ENCODE results near the gene CYB561. TPM values are rescaled to one million over a fixed set of nuclear protein-coding genes. Genes with fewer than 3 reads are reported as not detected.

The CYB561 gene
- total RNA-seq, 1 experiment from 2014 or later, result 57.2 TPM

DNA sequence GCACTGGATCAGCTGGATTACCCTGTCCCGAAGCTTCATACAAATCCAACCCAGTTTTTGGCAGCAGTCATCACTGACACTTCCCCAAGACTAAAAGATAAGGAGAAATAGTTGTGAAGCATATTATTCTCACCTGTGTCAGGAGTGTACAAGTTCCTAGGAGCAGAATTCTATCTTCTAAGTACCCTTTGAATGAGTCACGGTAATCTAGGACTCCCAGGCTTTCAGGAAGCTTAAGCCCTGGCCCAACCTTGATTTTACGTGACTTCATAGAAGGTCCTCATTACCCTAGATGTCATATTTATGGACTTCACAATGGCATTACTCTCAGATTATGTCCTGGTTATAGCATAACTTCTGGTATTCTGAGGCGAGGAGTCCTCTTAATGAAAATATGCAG lies 31.9 kb downstream of the CYB561 start:
- POLR2A ChIA-PET, result no interaction called here
- H3K9me3 Mint-ChIP-seq (ENCODE audit: unreplicated experiment), result no peaks in the 10 kb centered on the region

DNA sequence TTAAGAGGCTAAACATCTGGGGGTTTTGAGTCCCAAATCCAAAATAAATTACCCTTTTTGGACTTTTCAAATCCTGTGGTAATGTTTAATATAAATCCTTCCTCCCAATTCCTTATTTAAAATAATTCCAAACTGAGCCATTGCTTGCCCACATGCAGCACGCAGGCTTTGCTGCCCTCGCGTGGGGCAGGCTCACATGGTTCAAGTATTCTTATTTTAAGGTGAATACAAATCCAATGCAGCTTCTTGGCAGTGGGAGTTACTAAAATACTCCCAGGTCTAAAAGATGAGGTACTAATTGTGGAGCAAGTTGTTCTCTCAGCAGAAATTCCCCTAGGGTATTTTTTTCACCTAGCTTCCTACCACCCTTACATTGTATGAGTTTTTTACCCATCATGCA lies 33.0 kb downstream of the CYB561 start:
- POLR2A ChIA-PET, result no interaction called here
- H3K36me3 Mint-ChIP-seq (ENCODE audit: insufficient read depth, unreplicated experiment), result peaks cover 34% of the 10 kb centered on the region
- BruUV-seq (replicated peaks), result no TSS peak
- TF ChIP-seq, protein P1, sequence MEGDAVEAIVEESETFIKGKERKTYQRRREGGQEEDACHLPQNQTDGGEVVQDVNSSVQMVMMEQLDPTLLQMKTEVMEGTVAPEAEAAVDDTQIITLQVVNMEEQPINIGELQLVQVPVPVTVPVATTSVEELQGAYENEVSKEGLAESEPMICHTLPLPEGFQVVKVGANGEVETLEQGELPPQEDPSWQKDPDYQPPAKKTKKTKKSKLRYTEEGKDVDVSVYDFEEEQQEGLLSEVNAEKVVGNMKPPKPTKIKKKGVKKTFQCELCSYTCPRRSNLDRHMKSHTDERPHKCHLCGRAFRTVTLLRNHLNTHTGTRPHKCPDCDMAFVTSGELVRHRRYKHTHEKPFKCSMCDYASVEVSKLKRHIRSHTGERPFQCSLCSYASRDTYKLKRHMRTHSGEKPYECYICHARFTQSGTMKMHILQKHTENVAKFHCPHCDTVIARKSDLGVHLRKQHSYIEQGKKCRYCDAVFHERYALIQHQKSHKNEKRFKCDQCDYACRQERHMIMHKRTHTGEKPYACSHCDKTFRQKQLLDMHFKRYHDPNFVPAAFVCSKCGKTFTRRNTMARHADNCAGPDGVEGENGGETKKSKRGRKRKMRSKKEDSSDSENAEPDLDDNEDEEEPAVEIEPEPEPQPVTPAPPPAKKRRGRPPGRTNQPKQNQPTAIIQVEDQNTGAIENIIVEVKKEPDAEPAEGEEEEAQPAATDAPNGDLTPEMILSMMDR (IDR thresholded peaks at IDR 0.05; ENCODE audit: unreplicated experiment), result no peak
- intact Hi-C loops (cut with micrococcal nuclease), result no loop called here
- no peak for DNase-seq (ENCODE audit: unreplicated experiment)
- no peaks in the 10 kb centered on the region for H3K9me3 Mint-ChIP-seq (ENCODE audit: unreplicated experiment)
- CTCF ChIA-PET, result interaction anchor here (0.8 to 2.2 kb wide), 4 partner anchors 9 to 741 kb away, joined by 3 to 7 read pairs (median 4); no protein-coding TSS in a partner anchor
- H3K27me3 Mint-ChIP-seq (ENCODE audit: insufficient read depth, unreplicated experiment), result no peaks in the 10 kb centered on the region
- no peaks in the 10 kb centered on the region for H3K4me1 Mint-ChIP-seq (ENCODE audit: insufficient read depth, unreplicated experiment)
- no peak overlapping the region for H3K27ac Mint-ChIP-seq (ENCODE audit: low read depth, unreplicated experiment)
- H3K4me3 Mint-ChIP-seq (ENCODE audit: unreplicated experiment), result no peak overlapping the region

More for the DNA sequence above, 31.9 kb downstream of the CYB561 start:
- H3K27me3 Mint-ChIP-seq (ENCODE audit: insufficient read depth, unreplicated experiment), result no peaks in the 10 kb centered on the region
- intact Hi-C loops (cut with micrococcal nuclease), result no loop called here
- DNase-seq (ENCODE audit: unreplicated experiment), result no peak
- H3K4me3 Mint-ChIP-seq (ENCODE audit: unreplicated experiment), result no peak overlapping the region
- H3K27ac Mint-ChIP-seq (ENCODE audit: low read depth, unreplicated experiment), result no peak overlapping the region
- CTCF ChIA-PET, result interaction anchor here (0.6 to 2.2 kb wide), 8 partner anchors 12 to 742 kb away, joined by 3 to 7 read pairs (median 4); no protein-coding TSS in a partner anchor
- H3K36me3 Mint-ChIP-seq (ENCODE audit: insufficient read depth, unreplicated experiment), result peaks cover 34% of the 10 kb centered on the region
- TF ChIP-seq, protein P1 (IDR thresholded peaks at IDR 0.05; ENCODE audit: unreplicated experiment), result no peak
- BruUV-seq (replicated peaks), result no TSS peak
- no peaks in the 10 kb centered on the region for H3K4me1 Mint-ChIP-seq (ENCODE audit: insufficient read depth, unreplicated experiment)

DNA sequence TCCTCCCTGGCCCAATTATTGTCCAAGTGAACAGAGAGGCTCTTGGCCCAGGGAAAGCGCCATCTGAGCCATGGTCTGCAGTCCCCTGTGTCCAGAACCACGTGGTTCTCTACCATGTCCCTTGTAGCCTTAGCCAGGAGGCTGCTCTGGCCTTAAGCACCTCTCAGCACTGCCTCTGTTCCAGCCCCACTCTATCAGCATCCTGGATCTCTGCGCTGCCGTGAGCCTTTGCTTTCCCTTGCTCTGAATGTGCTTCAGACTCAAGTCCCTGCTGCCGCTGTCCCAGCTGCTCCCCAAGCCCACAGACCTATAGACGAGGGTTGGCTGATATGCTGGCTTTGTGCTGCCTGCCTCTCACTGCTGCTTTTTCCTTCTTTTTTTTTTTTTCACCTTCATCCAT lies 33.9 kb downstream of the CYB561 start:
- intact Hi-C loops (cut with micrococcal nuclease), result no loop called here
- ChIA-PET POLR2A (no interaction called here), CTCF (interaction anchor here (0.6 to 1.8 kb wide), 2 partner anchors 14 to 1438 kb away, joined by 3 to 6 read pairs; no protein-coding TSS in a partner anchor)
- H3K27ac Mint-ChIP-seq (ENCODE audit: low read depth, unreplicated experiment), result no peak overlapping the region
- H3K27me3 Mint-ChIP-seq (ENCODE audit: insufficient read depth, unreplicated experiment), result no peaks in the 10 kb centered on the region
- no peak overlapping the region for H3K4me3 Mint-ChIP-seq (ENCODE audit: unreplicated experiment)
- BruUV-seq (replicated peaks), result no TSS peak
- no peaks in the 10 kb centered on the region for H3K4me1 Mint-ChIP-seq (ENCODE audit: insufficient read depth, unreplicated experiment)
- no peaks in the 10 kb centered on the region for H3K9me3 Mint-ChIP-seq (ENCODE audit: unreplicated experiment)
- DNase-seq (ENCODE audit: unreplicated experiment), result no peak
- TF ChIP-seq, protein P1 (IDR thresholded peaks at IDR 0.05; ENCODE audit: unreplicated experiment), result no peak
- peaks cover 42% of the 10 kb centered on the region for H3K36me3 Mint-ChIP-seq (ENCODE audit: insufficient read depth, unreplicated experiment)

DNA sequence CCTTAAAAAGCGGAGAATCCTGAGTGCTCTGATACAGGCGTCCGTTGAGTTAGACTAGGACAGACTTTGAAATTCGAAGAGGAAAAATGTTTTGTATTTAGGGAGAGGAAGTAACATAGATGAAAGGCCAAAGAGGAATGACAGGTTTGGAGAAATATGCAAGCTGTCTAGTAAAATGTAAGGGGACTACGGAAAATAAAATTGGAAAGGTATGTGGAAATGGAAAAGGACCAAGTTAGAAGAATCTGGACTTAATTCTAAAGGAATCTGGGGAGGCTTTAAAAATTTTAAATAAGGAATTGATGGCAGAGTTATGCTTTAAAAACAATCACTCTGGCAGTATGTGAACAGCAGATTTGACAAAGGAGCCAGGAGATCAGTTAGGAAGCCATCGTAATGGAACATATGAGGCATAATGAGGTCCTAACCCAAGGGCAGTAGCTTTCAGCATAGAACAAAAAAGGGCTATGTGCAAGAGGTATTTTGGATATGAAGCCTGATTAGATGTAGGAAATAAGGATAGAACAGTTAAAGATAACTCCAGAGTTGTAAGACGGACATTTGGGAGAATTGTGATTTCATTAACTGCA lies 38.3 kb downstream of the CYB561 start:
- no TSS peak for BruUV-seq (replicated peaks)
- intact Hi-C loops (cut with micrococcal nuclease), result loop anchor here (5.0 kb wide), 1 partner anchor 856 kb away; no protein-coding TSS in a partner anchor
- CTCF ChIA-PET, result interaction anchor here (0.7 to 4.1 kb wide), 22 partner anchors 11 to 769 kb away, joined by 3 to 63 read pairs (median 4); partner anchors contain the start of gene MAP3K3
- peaks cover 5% of the 10 kb centered on the region for H3K4me1 Mint-ChIP-seq (ENCODE audit: insufficient read depth, unreplicated experiment)
- no peak overlapping the region for H3K27ac Mint-ChIP-seq (ENCODE audit: low read depth, unreplicated experiment)
- H3K4me3 Mint-ChIP-seq (ENCODE audit: unreplicated experiment), result no peak overlapping the region
- no peaks in the 10 kb centered on the region for H3K27me3 Mint-ChIP-seq (ENCODE audit: insufficient read depth, unreplicated experiment)
- H3K36me3 Mint-ChIP-seq (ENCODE audit: insufficient read depth, unreplicated experiment), result peaks cover 32% of the 10 kb centered on the region
- no peak for DNase-seq (ENCODE audit: unreplicated experiment)
- no peaks in the 10 kb centered on the region for H3K9me3 Mint-ChIP-seq (ENCODE audit: unreplicated experiment)
- POLR2A ChIA-PET, result interaction anchor here (1.5 to 1.8 kb wide), 2 partner anchors 326 to 441 kb away, joined by 6 to 8 read pairs; no protein-coding TSS in a partner anchor
- TF ChIP-seq, protein P1 (IDR thresholded peaks at IDR 0.05; ENCODE audit: unreplicated experiment), result no peak

Data from MCF 10A (cell line).